HUES48 (cell line): ENCODE results near the gene UBTF.

Experiments
- H3K27ac ChIP-seq: one replicate; pipeline ENCODE4 v1.7.0; 2013; ENCODE audit warnings: low read depth, low read length, inconsistent platforms
- H3K27me3 ChIP-seq: 2 replicates; pipeline ENCODE4 v1.6.1; 2013; ENCODE audit warnings: mild to moderate bottlenecking, low read length; ENCODE audit not compliant: control insufficient read depth, insufficient read depth
- H3K36me3 ChIP-seq: 2 replicates; pipeline ENCODE4 v1.6.1; 2013; ENCODE audit warnings: low read length; ENCODE audit not compliant: control insufficient read depth, insufficient read depth
- H3K4me1 ChIP-seq: 2 replicates; pipeline ENCODE4 v1.6.1; 2013; ENCODE audit warnings: mild to moderate bottlenecking, low read length; ENCODE audit not compliant: control insufficient read depth, insufficient read depth
- H3K4me3 ChIP-seq: 2 replicates; pipeline ENCODE4 v1.5.1; 2013; ENCODE audit warnings: mild to moderate bottlenecking, low read depth, low read length
- H3K9ac ChIP-seq: 2 replicates; pipeline ENCODE4 v1.6.1; 2013; ENCODE audit warnings: mild to moderate bottlenecking, low read depth, low read length, moderate library complexity
- H3K9me3 ChIP-seq: 2 replicates; pipeline ENCODE4 v1.6.1; 2013; ENCODE audit warnings: low read length; ENCODE audit not compliant: control insufficient read depth, insufficient read depth

UBTF gene

DNA sequence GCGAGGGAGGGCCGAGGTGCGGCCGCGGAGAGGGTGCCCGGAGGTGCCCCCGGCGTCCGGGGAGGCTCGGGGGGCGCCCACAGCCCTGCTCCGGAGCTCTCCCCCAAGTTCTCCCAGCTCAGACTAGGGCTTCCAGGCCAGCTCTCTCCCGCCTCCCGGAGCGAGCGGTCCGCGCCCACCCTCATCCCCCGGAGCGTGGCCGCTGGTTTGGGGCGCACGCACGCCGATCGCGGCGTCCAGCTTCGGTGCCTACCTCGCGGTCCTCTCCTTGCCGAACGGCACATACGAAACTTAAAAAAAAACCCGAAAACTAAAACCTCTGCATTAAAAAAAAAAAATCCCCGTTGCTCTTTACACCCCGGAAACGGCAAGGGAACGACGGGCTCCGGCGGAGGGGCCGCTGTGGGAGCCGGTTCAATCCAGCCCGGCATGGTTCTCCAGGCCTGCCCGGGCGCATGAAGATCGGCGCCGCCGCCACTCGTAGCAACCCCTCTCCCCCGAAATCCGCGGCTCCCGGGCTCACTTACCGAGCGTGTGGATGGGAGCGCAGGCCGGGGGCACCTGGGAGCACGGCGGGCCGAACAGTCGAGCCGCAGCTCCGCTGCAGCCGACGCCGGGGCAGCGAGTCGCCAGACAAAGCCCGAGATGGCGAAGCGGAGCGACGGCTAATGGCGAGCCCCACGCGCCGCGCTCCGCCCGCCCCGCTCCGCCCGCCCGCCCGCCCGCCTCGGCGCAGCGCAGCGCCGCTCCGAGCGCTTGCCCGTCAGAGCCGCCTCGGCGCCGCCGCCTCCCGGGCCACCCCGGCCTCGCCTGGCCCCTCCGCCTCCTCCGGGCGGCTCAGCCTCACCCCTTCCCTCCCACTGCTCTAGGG, 973 bp upstream of the UBTF start:
- H3K27ac ChIP-seq = peak overlapping the region; percentile 95
- H3K9ac ChIP-seq = peak overlapping the region; percentile 95
- peak overlapping the region; percentile 87 for H3K4me3 ChIP-seq
- no peaks in the 10 kb centered on the region for H3K9me3 ChIP-seq
- H3K27me3 ChIP-seq = 0 out of 2 replicates have a peak, but pooled peaks cover 6% of the 10 kb centered on the region
- H3K36me3 ChIP-seq = peaks cover 25% of the 10 kb centered on the region
- H3K4me1 ChIP-seq = peaks cover 16% of the 10 kb centered on the region

DNA sequence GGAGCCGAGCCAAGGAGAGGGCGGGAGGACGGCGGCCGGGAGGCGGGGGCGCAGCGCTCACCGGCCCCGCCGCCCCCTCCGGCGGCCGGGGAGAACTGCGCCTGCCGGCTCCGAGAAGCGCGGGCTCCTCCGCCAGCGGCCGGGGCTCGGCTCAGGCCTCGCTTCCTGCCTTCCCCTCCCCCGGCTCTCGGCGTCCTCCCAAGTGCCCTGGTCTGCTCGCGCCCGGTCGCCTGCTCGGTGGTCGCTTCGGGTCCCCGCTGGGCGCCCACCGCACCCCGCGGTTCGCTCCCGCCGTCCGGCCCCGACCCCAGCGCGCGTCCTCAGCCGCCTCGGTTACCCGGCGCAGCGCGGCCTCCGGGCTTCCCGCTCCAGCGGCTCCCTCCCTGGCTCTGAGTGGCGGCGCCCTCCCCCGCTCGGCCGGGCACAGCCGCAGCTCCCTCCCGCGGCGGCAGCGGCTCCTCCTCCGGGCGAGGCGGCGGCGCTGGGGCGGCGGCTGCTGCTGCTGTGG, 313 bp downstream of the UBTF start:
- Histone ChIP-seq H3K9ac (peak overlapping the region; percentile 93), H3K36me3 (peaks cover 38% of the 10 kb centered on the region), H3K27me3 (0 out of 2 replicates have a peak, but pooled peaks cover 6% of the 10 kb centered on the region), H3K27ac (peak overlapping the region; percentile 95), H3K9me3 (no peaks in the 10 kb centered on the region), H3K4me3 (peak overlapping the region; percentile 87), H3K4me1 (peaks cover 16% of the 10 kb centered on the region)

DNA sequence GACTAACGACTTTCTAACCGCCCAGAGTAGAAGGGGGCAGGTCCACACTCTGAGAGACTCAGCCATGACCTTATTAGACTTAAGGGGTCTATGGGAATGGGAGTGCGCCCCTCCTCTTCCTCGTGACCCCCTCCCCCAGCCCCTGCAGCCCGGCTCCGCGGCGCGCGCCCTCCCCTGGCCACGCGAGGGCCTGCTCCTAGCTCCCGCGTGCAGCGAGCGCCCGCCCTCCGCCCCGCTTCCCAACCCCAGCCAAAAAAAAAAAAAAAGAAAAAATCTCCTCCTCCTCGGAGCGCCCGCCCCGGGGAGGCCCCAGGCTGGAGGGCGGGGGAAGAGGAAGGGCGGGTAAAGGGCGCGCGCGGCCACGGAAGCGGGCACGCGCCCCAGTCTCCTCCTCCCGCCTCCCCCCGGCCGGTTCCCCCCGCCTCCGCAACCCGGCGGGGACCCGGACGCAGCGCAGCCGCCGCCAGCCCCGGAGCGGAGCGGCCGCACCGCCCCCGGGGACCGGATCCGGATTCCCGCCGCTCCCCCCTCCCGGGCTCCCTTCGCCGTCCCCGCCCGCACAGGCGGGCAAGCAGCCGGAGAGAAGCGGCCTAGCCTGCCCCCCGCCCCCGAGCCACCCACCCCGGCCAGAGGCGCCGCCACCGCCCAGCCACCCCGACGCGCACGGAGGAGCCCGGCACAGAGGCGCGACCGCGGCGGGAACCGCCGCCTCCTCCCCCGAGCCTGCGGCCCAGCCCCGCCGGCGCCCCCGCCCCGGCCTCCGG, 949 bp downstream of the UBTF start:
- 0 out of 2 replicates have a peak, but pooled peaks cover 2% of the 10 kb centered on the region for H3K27me3 ChIP-seq

DNA sequence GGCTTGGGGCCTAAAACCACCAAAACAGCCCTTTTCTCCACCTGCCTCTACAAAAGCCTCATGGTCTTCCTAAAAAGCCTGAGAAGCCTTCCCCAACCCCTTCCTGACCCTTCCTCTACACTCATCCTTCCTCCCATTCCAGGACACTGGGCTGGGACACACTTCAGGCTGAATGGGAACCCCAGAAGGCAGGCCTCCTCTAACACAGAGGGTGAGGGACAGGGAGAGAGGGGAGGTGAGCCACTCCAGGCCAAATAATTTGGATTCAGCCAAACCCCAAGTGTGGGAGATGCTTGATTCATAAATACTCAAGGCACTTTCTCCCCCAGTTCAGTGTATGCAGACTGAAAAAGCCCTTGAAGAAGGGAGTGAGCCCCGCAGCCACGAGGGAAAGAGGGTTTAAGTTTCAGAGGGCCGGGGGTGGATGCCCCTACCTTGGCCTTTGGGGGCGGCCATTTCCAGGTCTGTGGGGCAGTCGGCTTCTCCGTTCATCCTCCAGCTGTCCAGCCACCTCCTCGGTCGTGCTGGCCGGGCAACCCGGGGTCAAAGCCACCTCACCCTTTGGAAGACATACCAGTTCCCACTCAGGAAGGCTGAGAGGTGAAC, 1.6 kb downstream of the UBTF start:
- Histone ChIP-seq H3K36me3 (peaks cover 51% of the 10 kb centered on the region), H3K9ac (peak overlapping the region; percentile 35), H3K4me3 (peak overlapping the region; percentile 87), H3K27me3 (no peaks in the 10 kb centered on the region), H3K4me1 (peaks cover 14% of the 10 kb centered on the region), H3K27ac (peak overlapping the region; percentile 95), H3K9me3 (no peaks in the 10 kb centered on the region)

More for the DNA sequence above, 949 bp downstream of the UBTF start:
- Histone ChIP-seq H3K27ac (peak overlapping the region; percentile 95), H3K9me3 (no peaks in the 10 kb centered on the region), H3K36me3 (peaks cover 44% of the 10 kb centered on the region), H3K4me3 (peak overlapping the region; percentile 87), H3K4me1 (peaks cover 16% of the 10 kb centered on the region), H3K9ac (peak overlapping the region; percentile 93)

DNA sequence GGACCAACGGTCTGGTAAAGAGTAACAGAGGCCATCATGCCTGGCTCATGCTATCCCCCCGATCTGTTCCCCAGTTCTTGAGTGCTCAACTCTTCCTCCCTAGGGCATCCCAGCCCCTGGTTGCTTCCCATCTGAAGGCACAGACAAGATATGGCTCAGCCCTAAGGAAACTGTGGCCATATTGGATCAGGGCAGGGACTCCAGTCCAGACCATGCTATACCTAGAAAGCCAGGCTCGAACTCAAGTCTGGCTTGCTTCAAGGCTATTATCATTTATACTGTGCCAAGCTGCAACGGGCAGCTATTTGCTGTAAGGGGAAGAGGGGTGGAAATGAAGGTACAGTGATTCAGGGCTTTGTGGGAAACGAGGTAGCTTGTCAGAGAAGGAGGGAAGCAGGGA, 2.8 kb downstream of the UBTF start:
- Histone ChIP-seq H3K27me3 (no peaks in the 10 kb centered on the region), H3K9me3 (no peaks in the 10 kb centered on the region), H3K4me3 (no peak overlapping the region), H3K36me3 (peaks cover 56% of the 10 kb centered on the region), H3K4me1 (peaks cover 8% of the 10 kb centered on the region), H3K9ac (no peak overlapping the region), H3K27ac (no peak overlapping the region)

DNA sequence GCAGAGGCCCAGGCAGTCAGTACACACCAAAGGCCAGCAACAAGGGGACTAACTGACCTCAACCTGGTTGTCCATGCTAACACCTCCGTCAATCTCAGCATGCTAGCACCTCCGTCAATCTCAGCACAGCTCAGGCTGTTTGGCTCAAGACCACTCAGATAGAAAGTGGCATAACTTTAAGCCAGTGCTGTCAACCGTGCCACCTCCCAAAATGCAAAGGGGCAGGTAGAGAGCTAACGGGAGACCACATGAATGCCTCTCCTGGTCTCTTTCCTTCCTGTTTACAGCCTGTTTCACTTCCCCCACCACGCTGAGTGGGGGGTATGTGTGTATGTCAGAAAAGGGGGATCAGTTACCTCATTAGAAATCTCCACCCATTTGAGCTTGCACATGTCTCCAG, 3.3 kb downstream of the UBTF start:
- H3K36me3 ChIP-seq = peaks cover 61% of the 10 kb centered on the region
- H3K4me1 ChIP-seq = peaks cover 8% of the 10 kb centered on the region
- H3K9ac ChIP-seq = no peak overlapping the region
- no peak overlapping the region for H3K27ac ChIP-seq
- no peak overlapping the region for H3K4me3 ChIP-seq
- no peaks in the 10 kb centered on the region for H3K27me3 ChIP-seq
- H3K9me3 ChIP-seq = no peaks in the 10 kb centered on the region

DNA sequence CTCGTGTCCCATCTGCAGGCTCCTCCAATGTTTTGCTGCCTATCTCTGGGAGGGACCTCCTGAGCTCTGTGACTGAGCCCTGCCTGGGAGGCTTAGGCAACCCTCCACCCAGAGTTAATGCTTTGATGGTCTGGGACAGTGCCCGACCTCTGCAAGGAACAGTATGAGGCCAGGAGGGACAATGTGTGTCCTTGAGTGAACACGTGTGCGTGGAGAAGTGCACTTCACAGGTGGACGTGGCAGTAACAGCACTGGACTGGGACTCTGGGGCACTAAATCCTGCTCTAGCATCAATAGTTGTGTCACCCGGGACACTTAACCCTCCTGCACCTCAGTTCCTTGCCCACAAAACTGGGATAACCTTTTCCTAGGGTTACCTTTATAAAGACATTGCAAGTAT, 4.6 kb downstream of the UBTF start:
- Histone ChIP-seq H3K9me3 (no peaks in the 10 kb centered on the region), H3K36me3 (peaks cover 68% of the 10 kb centered on the region), H3K4me1 (peaks cover 8% of the 10 kb centered on the region), H3K27me3 (no peaks in the 10 kb centered on the region), H3K27ac (no peak overlapping the region), H3K9ac (no peak overlapping the region), H3K4me3 (no peak overlapping the region)

DNA sequence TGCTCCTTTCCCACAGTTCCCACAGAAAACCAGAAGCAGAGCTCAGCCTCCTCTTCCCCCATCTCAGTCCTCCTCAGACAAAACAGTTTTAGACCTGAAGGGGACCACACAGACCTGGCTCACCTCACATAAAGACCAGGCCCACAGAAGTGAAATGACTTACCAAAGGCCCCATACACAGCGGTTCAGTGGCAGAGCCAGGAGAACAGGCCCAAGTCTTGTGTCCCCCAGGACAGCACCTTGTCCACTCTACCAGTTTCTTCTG, 5.3 kb downstream of the UBTF start:
- Histone ChIP-seq H3K36me3 (peaks cover 75% of the 10 kb centered on the region), H3K27me3 (no peaks in the 10 kb centered on the region), H3K27ac (no peak overlapping the region), H3K9me3 (no peaks in the 10 kb centered on the region), H3K4me3 (no peak overlapping the region), H3K9ac (no peak overlapping the region), H3K4me1 (peaks cover 8% of the 10 kb centered on the region)

DNA sequence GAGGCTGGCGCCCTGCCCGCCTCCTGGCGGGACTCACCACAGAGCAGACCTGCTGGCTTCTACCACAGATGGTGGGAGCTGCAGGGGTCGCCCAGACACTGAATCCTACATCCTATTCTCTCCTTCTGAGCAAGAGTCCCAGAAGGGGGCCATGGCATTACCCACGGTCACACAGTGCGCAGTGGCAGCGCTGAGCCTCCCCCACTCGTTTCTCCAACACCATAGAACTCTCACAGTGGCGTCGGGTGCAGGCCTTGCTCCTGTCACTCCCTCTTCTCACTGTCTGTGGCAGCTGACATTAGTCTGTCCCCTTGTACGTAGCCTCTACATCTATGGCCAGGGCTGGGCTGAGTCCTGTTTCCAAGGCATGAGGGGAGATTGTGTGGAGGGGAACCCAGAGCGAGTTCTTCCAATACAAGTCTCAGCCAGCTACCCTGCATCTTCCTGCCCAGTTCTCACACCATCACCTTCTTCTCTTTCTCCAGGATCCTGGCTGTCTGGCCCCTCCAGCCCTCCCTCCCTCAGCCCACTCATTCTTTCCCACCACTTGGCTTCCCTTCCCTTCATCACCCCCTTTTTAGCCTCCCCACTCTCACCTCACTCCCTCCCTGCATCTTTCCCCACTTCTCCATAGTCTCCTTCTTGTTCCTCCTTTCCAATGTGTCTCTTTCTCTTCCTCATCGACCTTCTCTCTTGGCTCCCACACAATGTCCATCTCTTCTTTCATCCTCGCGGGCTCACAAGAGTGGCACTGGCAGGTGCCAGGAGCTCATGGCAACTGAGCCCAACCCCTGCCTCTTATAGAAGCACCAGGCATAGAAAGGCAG, 5.9 kb downstream of the UBTF start:
- no peaks in the 10 kb centered on the region for H3K27me3 ChIP-seq
- no peak overlapping the region for H3K9ac ChIP-seq
- H3K36me3 ChIP-seq = peaks cover 81% of the 10 kb centered on the region
- H3K9me3 ChIP-seq = no peaks in the 10 kb centered on the region
- no peak overlapping the region for H3K27ac ChIP-seq
- peaks cover 8% of the 10 kb centered on the region for H3K4me1 ChIP-seq
- no peak overlapping the region for H3K4me3 ChIP-seq
